ENCODE measurements around the gene TTC39A.
"Not testable (repeated sequence)": the region's sequence is repeated elsewhere in the genome, so short reads cannot be mapped to it uniquely, and the experiment has no call there.

Gene TTC39A

GRCh38 chr1:51263147-51263877 lies 67.0 kb downstream of the TTC39A start:
- DNase-seq, result no peak

- DNase-seq, result no peak
These were observed 75.0 kb downstream of the TTC39A start for GRCh38 chr1:51255331-51255730.

GRCh38 chr1:51253691-51254090 lies 76.7 kb downstream of the TTC39A start:
- no peak for DNase-seq

- DNase-seq, result no peak
These were observed 78.0 kb downstream of the TTC39A start for GRCh38 chr1:51252366-51252765.

GRCh38 chr1:51251165-51251564 lies 79.2 kb downstream of the TTC39A start:
- not testable (repeated sequence) for DNase-seq

- DNase-seq, result not testable (repeated sequence)
These were observed 79.6 kb downstream of the TTC39A start for GRCh38 chr1:51250729-51251128.

GRCh38 chr1:51249445-51249844 lies 80.9 kb downstream of the TTC39A start:
- no peak for DNase-seq

- DNase-seq, result no peak
These were observed 82.9 kb downstream of the TTC39A start for GRCh38 chr1:51247499-51247898.

GRCh38 chr1:51247022-51247421 lies 83.3 kb downstream of the TTC39A start:
- no peak for DNase-seq

- DNase-seq, result no peak
These were observed 87.8 kb downstream of the TTC39A start for GRCh38 chr1:51242546-51242945.

GRCh38 chr1:51241119-51241518 lies 89.2 kb downstream of the TTC39A start:
- no peak for DNase-seq

GRCh38 chr1:51240084-51240483 lies 90.3 kb downstream of the TTC39A start:
- DNase-seq, result no peak

- peak in 2 of 3 experiments; percentile 52 to 73 for DNase-seq
These were observed 92.3 kb downstream of the TTC39A start for GRCh38 chr1:51238034-51238403.

- DNase-seq, result peak in 2 of 3 experiments; percentile 25 to 63
These were observed 92.9 kb downstream of the TTC39A start for GRCh38 chr1:51237351-51238033.

All from NCI-H1417 (cell line).